HEK293T (cell line): Measurements from ENCODE around the gene PYCR2.

Experiments used
- ARNT ChIP-seq: fragments of 450-650 bp; IDR thresholded peaks from 2 replicates; pipeline ENCODE4 v1.6.1; 2017; ENCODE audit warnings: mild to moderate bottlenecking
- BHLHE40 ChIP-seq: fragments of 450-650 bp; IDR thresholded peaks from 2 replicates; pipeline ENCODE4 v1.6.1; 2016; ENCODE audit warnings: mild to moderate bottlenecking, moderate library complexity, borderline replicate concordance
- ELF4 ChIP-seq: fragments of 450-650 bp; IDR thresholded peaks from 2 replicates; pipeline ENCODE4 v1.6.1; 2017; ENCODE audit warnings: antibody characterized with exemption
- FOXA1 ChIP-seq: fragments of 450-650 bp; IDR thresholded peaks from 2 replicates; pipeline ENCODE4 v1.6.1; 2016; ENCODE audit warnings: mild to moderate bottlenecking
- FOXK2 ChIP-seq: fragments of 450-650 bp; IDR thresholded peaks from 2 replicates; pipeline ENCODE4 v1.6.1; 2016; ENCODE audit warnings: mild to moderate bottlenecking
- SP1 ChIP-seq: fragments of 450-650 bp; IDR thresholded peaks from 2 replicates; pipeline ENCODE4 v1.6.1; 2017

DNA sequence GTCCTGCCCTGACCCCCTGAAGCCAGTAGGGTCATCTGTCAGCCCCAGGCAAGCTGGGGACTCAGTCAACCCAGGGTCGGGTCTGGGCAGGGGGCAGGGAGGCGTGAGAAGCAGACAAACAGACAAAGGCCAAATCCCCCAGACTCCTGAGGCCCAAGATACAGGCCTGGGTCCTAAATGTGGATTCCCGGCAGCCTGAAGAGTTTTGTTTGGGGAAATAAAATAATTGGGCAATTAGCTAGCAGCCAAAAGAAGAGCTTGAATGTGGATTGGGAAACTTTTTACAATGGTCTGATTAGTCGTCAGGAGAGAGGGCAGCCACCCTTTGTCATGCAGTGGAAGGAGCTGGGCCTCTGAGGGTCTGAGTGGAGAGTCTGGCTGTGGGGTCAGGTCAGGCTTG is 21.5 kb upstream of the PYCR2 start:
- TF ChIP-seq ELF4 (no peak), SP1 (no peak), FOXK2 (no peak), ARNT (no peak), FOXA1 (no peak), BHLHE40 (no peak)
